Liver (tissue), 9 donors: ENCODE data around the gene TNRC6B. TPM values are rescaled to one million over a fixed set of nuclear protein-coding genes. Genes with fewer than 3 reads are reported as not detected.

Source experiments
- DNase-seq: peaks from one replicate; pipeline ENCODE4 v3.0.0-alpha.2; 2017; ENCODE audit warnings: low spot score
- H3K27ac ChIP-seq, 2 donors: one replicate each; pipeline ENCODE4 v1.7.0; 2013; ENCODE audit warnings: inconsistent platforms in 2 of 2, low read length in 2 of 2, control low read depth in 1 of 2, low read depth in 1 of 2, mild to moderate bottlenecking in 1 of 2
- H3K27me3 ChIP-seq, 4 donors: one replicate each; pipeline versions ENCODE4 v1.6.1 to v1.7.0; 2013; ENCODE audit warnings: low read length in 3 of 4, inconsistent platforms in 1 of 4, mild to moderate bottlenecking in 1 of 4, moderate library complexity in 1 of 4; ENCODE audit not compliant: control insufficient read depth in 4 of 4, insufficient read depth in 4 of 4
- H3K36me3 ChIP-seq, 4 donors: one replicate each; pipeline versions ENCODE4 v1.6.1 to v1.7.0; 2013; ENCODE audit warnings: low read length in 3 of 4, mild to moderate bottlenecking in 3 of 4, low read depth in 1 of 4, moderate library complexity in 1 of 4; ENCODE audit not compliant: control insufficient read depth in 4 of 4, insufficient read depth in 3 of 4
- H3K4me1 ChIP-seq, 4 donors: one replicate each; pipeline versions ENCODE4 v1.6.1 to v1.7.0; 2013; ENCODE audit warnings: low read length in 3 of 4, mild to moderate bottlenecking in 3 of 4, moderate library complexity in 1 of 4; ENCODE audit not compliant: control insufficient read depth in 4 of 4, insufficient read depth in 4 of 4
- H3K4me3 ChIP-seq, 3 donors: one replicate each; pipeline versions ENCODE4 v1.6.1 to v1.7.0; 2013; ENCODE audit warnings: low read length in 3 of 3, control low read depth in 1 of 3, low read depth in 1 of 3, mild to moderate bottlenecking in 1 of 3
- H3K9ac ChIP-seq, 2 donors: one replicate each; pipeline ENCODE4 v1.7.0; 2013; ENCODE audit warnings: low read length in 2 of 2, mild to moderate bottlenecking in 2 of 2, moderate library complexity in 2 of 2, control low read depth in 1 of 2, low read depth in 1 of 2
- H3K9me3 ChIP-seq, 4 donors: one replicate each; pipeline versions ENCODE4 v1.6.1 to v1.7.0; 2013; ENCODE audit warnings: low read length in 3 of 4; ENCODE audit not compliant: control insufficient read depth in 4 of 4
- ATF3 ChIP-seq: IDR thresholded peaks from 2 replicates; pipeline ENCODE4 v1.6.1; 2016; ENCODE audit warnings: antibody characterized with exemption
- CTCF ChIP-seq: fragments of 150-350 bp; IDR thresholded peaks from 2 replicates; pipeline ENCODE4 v1.5.1; 2017; ENCODE audit warnings: improper control_type of control experiment, low read depth, low read length; ENCODE audit not compliant: missing input control
- EGR1 ChIP-seq, 2 donors: IDR thresholded peaks; 2 replicates each; pipeline ENCODE4 v1.6.1; 2016 to 2018; ENCODE audit warnings: antibody characterized with exemption in 2 of 2, low read depth in 2 of 2
- FOXA1 ChIP-seq: IDR thresholded peaks from 2 replicates; pipeline ENCODE4 v1.6.1; 2016; ENCODE audit warnings: antibody characterized with exemption
- FOXA2 ChIP-seq: IDR thresholded peaks from 2 replicates; pipeline ENCODE4 v1.6.1; 2016; ENCODE audit warnings: antibody characterized with exemption
- GABPA ChIP-seq, 2 donors: IDR thresholded peaks in 1 of 2; conservative IDR thresholded peaks in 1 of 2; 2 replicates each; pipeline ENCODE4 v1.6.1; 2016; ENCODE audit warnings: antibody characterized with exemption in 2 of 2, mild to moderate bottlenecking in 1 of 2, moderate library complexity in 1 of 2
- HNF4G ChIP-seq: IDR thresholded peaks from 2 replicates; pipeline ENCODE4 v1.6.1; 2016; ENCODE audit warnings: antibody characterized with exemption
- JUND ChIP-seq, 2 donors: IDR thresholded peaks; 2 replicates each; pipeline ENCODE4 v1.6.1; 2016; ENCODE audit warnings: antibody characterized with exemption in 2 of 2
- MAX ChIP-seq: IDR thresholded peaks from 2 replicates; pipeline ENCODE4 v1.6.1; 2016; ENCODE audit warnings: antibody characterized with exemption
- NR2F2 ChIP-seq: IDR thresholded peaks from 2 replicates; pipeline ENCODE4 v1.6.1; 2016; ENCODE audit warnings: antibody characterized with exemption
- RAD21 ChIP-seq, 2 donors: IDR thresholded peaks; 2 replicates each; pipeline ENCODE4 v1.6.1; 2016; ENCODE audit warnings: antibody characterized with exemption in 2 of 2, mild to moderate bottlenecking in 2 of 2
- REST ChIP-seq: IDR thresholded peaks from 2 replicates; pipeline ENCODE4 v1.6.1; 2016; ENCODE audit warnings: antibody characterized with exemption, mild to moderate bottlenecking
- SP1 ChIP-seq: IDR thresholded peaks from 2 replicates; pipeline ENCODE4 v1.6.1; 2018; ENCODE audit warnings: antibody characterized with exemption, mild to moderate bottlenecking
- TAF1 ChIP-seq: conservative IDR thresholded peaks from 2 replicates; pipeline ENCODE4 v1.6.1; 2016; ENCODE audit warnings: antibody characterized with exemption, mild to moderate bottlenecking
- YY1 ChIP-seq: IDR thresholded peaks from 2 replicates; pipeline ENCODE4 v1.6.1; 2016; ENCODE audit warnings: antibody characterized with exemption, mild to moderate bottlenecking
- ZBTB33 ChIP-seq: IDR thresholded peaks from 2 replicates; pipeline ENCODE4 v1.6.1; 2016; ENCODE audit warnings: antibody characterized with exemption
- WGBS: extraction: QIAGEN DNeasy Blood & Tissue Kit; methylation state at CpG from one replicate; pipeline ENCODE4 v1.1.7; 2013; 5-methylcytosine and 5-hydroxymethylcytosine counted together
- polyA plus RNA-seq, 2 donors: library from polyadenylated mRNA; stranded (reverse) in 1 of 2; unstranded in 1 of 2; fragments of 200-250 nt in 1 of 2; fragments of >200 nt in 1 of 2; fragmentation: Nextera tagmentation in 1 of 2; extraction: Ambion mirVana in 1 of 2; gene quantifications; one replicate each; pipeline versions ENCODE4 v1.2.1 to v1.2.3, GENCODE V29; 2013 to 2015
- total RNA-seq, 2 donors: library from RNA; depleted of rRNA; stranded (reverse); fragments of >200 nt; gene quantifications; one replicate each; pipeline ENCODE4 v1.2.3, GENCODE V29; 2014
- donor health status: healthy.
- donor health status: healthy.
- donor health status: healthy.
- donor health status: healthy.
- donor health status: healthy.

Gene TNRC6B
- total and polyA plus RNA-seq, 4 donors, result 4.6 to 39.1 (median 26.4) TPM

- Histone ChIP-seq H3K9me3 (no peaks in the 10 kb centered on the region), H3K4me3 (no peak overlapping the region), H3K36me3 (peaks cover 3 to 8% (median 3%) of the 10 kb centered on the region in 4 donors), H3K27me3 (no peaks in the 10 kb centered on the region), H3K4me1 (no peaks in the 10 kb centered on the region), H3K27ac (no peak overlapping the region), H3K9ac (no peak overlapping the region)
- 95% methylated on average over 4 of the region's 4 CpGs for WGBS
- no peak for DNase-seq
- no peak for TF ChIP-seq YY1
- no peak for TF ChIP-seq SP1
- TF ChIP-seq FOXA2, result no peak
- no peak for TF ChIP-seq CTCF
- no peak for TF ChIP-seq JUND (IDR thresholded peaks at IDR 0.05)
- TF ChIP-seq MAX, result no peak
- TF ChIP-seq GABPA (IDR thresholded peaks at IDR 0.05 in 1 of 2, conservative IDR thresholded peaks at IDR 0.05 in 1 of 2), result no peak
- TF ChIP-seq RAD21 (IDR thresholded peaks at IDR 0.05), result no peak
- no peak for TF ChIP-seq ZBTB33
These were observed 73.4 kb downstream of the TNRC6B start for GRCh38 chr22:40251106-40251505.

- Histone ChIP-seq H3K9me3 (no peaks in the 10 kb centered on the region), H3K4me1 (no peaks in the 10 kb centered on the region), H3K9ac (no peak overlapping the region), H3K36me3 (peaks cover 0 to 5% (median 2%) of the 10 kb centered on the region in 4 donors), H3K27me3 (no peaks in the 10 kb centered on the region), H3K27ac (no peak overlapping the region), H3K4me3 (no peak overlapping the region)
- TF ChIP-seq HNF4G (no peak), REST (no peak), SP1 (no peak), ZBTB33 (no peak), NR2F2 (no peak), YY1 (no peak), GABPA (IDR thresholded peaks at IDR 0.05 in 1 of 2, conservative IDR thresholded peaks at IDR 0.05 in 1 of 2) (no peak), ATF3 (no peak), TAF1 (no peak), EGR1 (IDR thresholded peaks at IDR 0.05; ENCODE audit: low read depth in 2 of 2) (no peak), FOXA1 (no peak)
- WGBS, result 90% methylated on average over 2 of the region's 2 CpGs
- no peak for DNase-seq
These were observed 74.4 kb downstream of the TNRC6B start for GRCh38 chr22:40252146-40252545.
